GM20431 (cell line): ENCODE data around the gene RYR2.
"Not testable (repeated sequence)": the region's sequence is repeated elsewhere in the genome, so short reads cannot be mapped to it uniquely, and the experiment has no call there.

Source experiments
- in situ Hi-C: fragments of 300-500 bp; cut with MseI, MboI; formaldehyde crosslinking; loops from one replicate; pipeline ENCODE4 v1.15.0; 2020; ENCODE audit warnings: low sequenced_read_pairs; ENCODE audit not compliant: unreplicated experiment

Gene RYR2

GRCh38 chr1:237232501-237232900 is 190.5 kb downstream of the RYR2 start:
- in situ Hi-C loops, result no loop called here

- in situ Hi-C loops, result no loop called here
Measured at GRCh38 chr1:237235091-237235490, 193.1 kb downstream of the RYR2 start.

- in situ Hi-C loops, result no loop called here
Measured at GRCh38 chr1:237237721-237238120, 195.7 kb downstream of the RYR2 start.

- in situ Hi-C loops, result no loop called here
Measured at GRCh38 chr1:237239248-237239647, 197.3 kb downstream of the RYR2 start.

GRCh38 chr1:237241038-237241437 is 199.1 kb downstream of the RYR2 start:
- in situ Hi-C loops, result no loop called here

GRCh38 chr1:237244778-237245177 is 202.8 kb downstream of the RYR2 start:
- in situ Hi-C loops, result no loop called here

- in situ Hi-C loops, result no loop called here
Measured at GRCh38 chr1:237247442-237247841, 205.5 kb downstream of the RYR2 start.

GRCh38 chr1:237249120-237249519 is 207.1 kb downstream of the RYR2 start:
- in situ Hi-C loops, result no loop called here

GRCh38 chr1:237250055-237250454 is 208.1 kb downstream of the RYR2 start:
- in situ Hi-C loops, result no loop called here

- in situ Hi-C loops, result no loop called here
Measured at GRCh38 chr1:237255071-237255470, 213.1 kb downstream of the RYR2 start.

- in situ Hi-C loops, result no loop called here
Measured at GRCh38 chr1:237258871-237259270, 216.9 kb downstream of the RYR2 start.

- in situ Hi-C loops, result no loop called here
Measured at GRCh38 chr1:237261198-237261597, 219.2 kb downstream of the RYR2 start.

GRCh38 chr1:237267743-237268142 is 225.8 kb downstream of the RYR2 start:
- in situ Hi-C loops, result no loop called here

GRCh38 chr1:237269938-237270337 is 228.0 kb downstream of the RYR2 start:
- in situ Hi-C loops, result no loop called here

GRCh38 chr1:237270353-237270752 is 228.4 kb downstream of the RYR2 start:
- in situ Hi-C loops, result no loop called here

GRCh38 chr1:237277994-237278393 is 236.0 kb downstream of the RYR2 start:
- in situ Hi-C loops, result not testable (repeated sequence)

GRCh38 chr1:237279629-237280028 is 237.6 kb downstream of the RYR2 start:
- in situ Hi-C loops, result no loop called here

GRCh38 chr1:237281481-237281880 is 239.5 kb downstream of the RYR2 start:
- in situ Hi-C loops, result no loop called here

GRCh38 chr1:237282208-237282783 is 240.3 kb downstream of the RYR2 start:
- in situ Hi-C loops, result no loop called here

GRCh38 chr1:237287876-237288521 is 246.0 kb downstream of the RYR2 start:
- in situ Hi-C loops, result no loop called here

GRCh38 chr1:237293804-237294203 is 251.8 kb downstream of the RYR2 start:
- in situ Hi-C loops, result no loop called here

GRCh38 chr1:237296861-237297260 is 254.9 kb downstream of the RYR2 start:
- in situ Hi-C loops, result no loop called here
